Measurements from ENCODE around the gene RYK.

The RYK gene

GRCh38 chr3:134250717-134251220 is at the start of gene RYK:
RYK (minus strand) TSS chr3:134250859; CDS start chr3:134250654, 205 bp downstream.
- Histone ChIP-seq H3K36me3 (ENCODE audit: insufficient read depth, low read length) (no peaks in the 10 kb centered on the region), H3K9ac (ENCODE audit: low read depth, low read length) (peak within 1 kb of the TSS; percentile 55), H3K4me1 (ENCODE audit: insufficient read depth, low read length) (peaks cover 19% of the 10 kb centered on the region), H3K9me3 (ENCODE audit: control insufficient read depth, insufficient read depth, low read length) (peaks cover 6% of the 10 kb centered on the region; the same call in 1 of the 2 replicates)

GRCh38 chr3:134299888-134300206 is 49.2 kb upstream of the RYK start:
- no peak overlapping the region for H3K9ac ChIP-seq (ENCODE audit: low read depth, low read length)
- H3K4me1 ChIP-seq (ENCODE audit: insufficient read depth, low read length): no peaks in the 10 kb centered on the region; the same call in 1 of the 2 replicates
- no peaks in the 10 kb centered on the region; the same call in 1 of the 2 replicates for H3K9me3 ChIP-seq (ENCODE audit: control insufficient read depth, insufficient read depth, low read length)
- H3K36me3 ChIP-seq (ENCODE audit: insufficient read depth, low read length): no peaks in the 10 kb centered on the region

- H3K4me1 ChIP-seq (ENCODE audit: insufficient read depth, low read length): no peaks in the 10 kb centered on the region; the same call in 1 of the 2 replicates
Observed at GRCh38 chr3:134299185-134299887, 48.7 kb upstream of the RYK start.

GRCh38 chr3:134298249-134298648 is 47.6 kb upstream of the RYK start:
- Histone ChIP-seq H3K9me3 (ENCODE audit: control insufficient read depth, insufficient read depth, low read length) (no peaks in the 10 kb centered on the region; the same call in 1 of the 2 replicates), H3K36me3 (ENCODE audit: insufficient read depth, low read length) (no peaks in the 10 kb centered on the region), H3K9ac (ENCODE audit: low read depth, low read length) (no peak overlapping the region), H3K4me1 (ENCODE audit: insufficient read depth, low read length) (no peaks in the 10 kb centered on the region; the same call in 1 of the 2 replicates)

More at GRCh38 chr3:134299185-134299887, 48.7 kb upstream of the RYK start:
- no peak overlapping the region for H3K9ac ChIP-seq (ENCODE audit: low read depth, low read length)
- H3K36me3 ChIP-seq (ENCODE audit: insufficient read depth, low read length): no peaks in the 10 kb centered on the region
- H3K9me3 ChIP-seq (ENCODE audit: control insufficient read depth, insufficient read depth, low read length): no peaks in the 10 kb centered on the region; the same call in 1 of the 2 replicates

GRCh38 chr3:134296616-134297015 is 46.0 kb upstream of the RYK start:
- no peak overlapping the region for H3K9ac ChIP-seq (ENCODE audit: low read depth, low read length)
- H3K36me3 ChIP-seq (ENCODE audit: insufficient read depth, low read length): no peaks in the 10 kb centered on the region
- H3K9me3 ChIP-seq (ENCODE audit: control insufficient read depth, insufficient read depth, low read length): no peaks in the 10 kb centered on the region; the same call in 1 of the 2 replicates
- no peaks in the 10 kb centered on the region; the same call in 1 of the 2 replicates for H3K4me1 ChIP-seq (ENCODE audit: insufficient read depth, low read length)

- Histone ChIP-seq H3K36me3 (ENCODE audit: insufficient read depth, low read length) (no peaks in the 10 kb centered on the region), H3K9ac (ENCODE audit: low read depth, low read length) (no peak overlapping the region), H3K4me1 (ENCODE audit: insufficient read depth, low read length) (no peaks in the 10 kb centered on the region; the same call in 1 of the 2 replicates), H3K9me3 (ENCODE audit: control insufficient read depth, insufficient read depth, low read length) (no peaks in the 10 kb centered on the region; the same call in 1 of the 2 replicates)
Observed at GRCh38 chr3:134295930-134296329, 45.3 kb upstream of the RYK start.

- H3K36me3 ChIP-seq (ENCODE audit: insufficient read depth, low read length): no peaks in the 10 kb centered on the region
- H3K9me3 ChIP-seq (ENCODE audit: control insufficient read depth, insufficient read depth, low read length): no peaks in the 10 kb centered on the region; the same call in 1 of the 2 replicates
Observed at GRCh38 chr3:134294302-134295280, 43.9 kb upstream of the RYK start.

GRCh38 chr3:134291319-134292254 is 40.9 kb upstream of the RYK start:
- Histone ChIP-seq H3K9me3 (ENCODE audit: control insufficient read depth, insufficient read depth, low read length) (no peaks in the 10 kb centered on the region; the same call in 1 of the 2 replicates), H3K36me3 (ENCODE audit: insufficient read depth, low read length) (no peaks in the 10 kb centered on the region), H3K9ac (ENCODE audit: low read depth, low read length) (no peak overlapping the region), H3K4me1 (ENCODE audit: insufficient read depth, low read length) (no peaks in the 10 kb centered on the region)

More at GRCh38 chr3:134294302-134295280, 43.9 kb upstream of the RYK start:
- Histone ChIP-seq H3K9ac (ENCODE audit: low read depth, low read length) (no peak overlapping the region), H3K4me1 (ENCODE audit: insufficient read depth, low read length) (no peaks in the 10 kb centered on the region; the same call in 1 of the 2 replicates)

- no peaks in the 10 kb centered on the region for H3K4me1 ChIP-seq (ENCODE audit: insufficient read depth, low read length)
- no peaks in the 10 kb centered on the region for H3K36me3 ChIP-seq (ENCODE audit: insufficient read depth, low read length)
- no peaks in the 10 kb centered on the region for H3K9me3 ChIP-seq (ENCODE audit: control insufficient read depth, insufficient read depth, low read length)
- no peak overlapping the region for H3K9ac ChIP-seq (ENCODE audit: low read depth, low read length)
Observed at GRCh38 chr3:134287512-134287911, 36.9 kb upstream of the RYK start.

GRCh38 chr3:134284438-134284837 is 33.8 kb upstream of the RYK start:
- Histone ChIP-seq H3K9ac (ENCODE audit: low read depth, low read length) (no peak overlapping the region), H3K36me3 (ENCODE audit: insufficient read depth, low read length) (no peaks in the 10 kb centered on the region), H3K4me1 (ENCODE audit: insufficient read depth, low read length) (no peaks in the 10 kb centered on the region), H3K9me3 (ENCODE audit: control insufficient read depth, insufficient read depth, low read length) (no peaks in the 10 kb centered on the region)

- H3K36me3 ChIP-seq (ENCODE audit: insufficient read depth, low read length): no peaks in the 10 kb centered on the region
- no peaks in the 10 kb centered on the region for H3K9me3 ChIP-seq (ENCODE audit: control insufficient read depth, insufficient read depth, low read length)
- H3K4me1 ChIP-seq (ENCODE audit: insufficient read depth, low read length): no peaks in the 10 kb centered on the region
- no peak overlapping the region for H3K9ac ChIP-seq (ENCODE audit: low read depth, low read length)
Observed at GRCh38 chr3:134282659-134283047, 32.0 kb upstream of the RYK start.

GRCh38 chr3:134281912-134282658 is 31.4 kb upstream of the RYK start:
- H3K4me1 ChIP-seq (ENCODE audit: insufficient read depth, low read length): no peaks in the 10 kb centered on the region
- H3K9me3 ChIP-seq (ENCODE audit: control insufficient read depth, insufficient read depth, low read length): no peaks in the 10 kb centered on the region
- no peaks in the 10 kb centered on the region for H3K36me3 ChIP-seq (ENCODE audit: insufficient read depth, low read length)
- H3K9ac ChIP-seq (ENCODE audit: low read depth, low read length): no peak overlapping the region

GRCh38 chr3:134279466-134279865 is 28.8 kb upstream of the RYK start:
- Histone ChIP-seq H3K9me3 (ENCODE audit: control insufficient read depth, insufficient read depth, low read length) (no peaks in the 10 kb centered on the region), H3K4me1 (ENCODE audit: insufficient read depth, low read length) (no peaks in the 10 kb centered on the region), H3K9ac (ENCODE audit: low read depth, low read length) (no peak overlapping the region), H3K36me3 (ENCODE audit: insufficient read depth, low read length) (no peaks in the 10 kb centered on the region)
